Loucy (cell line): ENCODE data around the gene MED14.

Source experiments
- H2AFZ ChIP-seq: fragments of 200-600 bp; sonication (generic); 2 replicates; pipeline ENCODE4 v1.6.0; 2016; ENCODE audit warnings: antibody characterized with exemption, mild to moderate bottlenecking, low read length, moderate library complexity
- H3F3A ChIP-seq: fragments of 200-600 bp; 2 replicates; pipeline ENCODE4 v1.6.0; 2016; ENCODE audit warnings: antibody characterized with exemption, low read depth, mild to moderate bottlenecking
- H3K27me3 ChIP-seq: fragments of 200-600 bp; sonication (generic); 2 replicates; pipeline ENCODE4 v1.6.1; 2014; ENCODE audit warnings: low read length, mild to moderate bottlenecking; ENCODE audit not compliant: insufficient read depth, poor library complexity, severe bottlenecking
- H3K36me3 ChIP-seq: fragments of 200-600 bp; sonication (generic); 2 replicates; pipeline ENCODE4 v1.6.1; 2016; ENCODE audit warnings: low read length; ENCODE audit not compliant: insufficient read depth
- H3K4me1 ChIP-seq: fragments of 200-600 bp; sonication (generic); 2 replicates; pipeline ENCODE4 v1.5.1; 2014; ENCODE audit warnings: low read length, mild to moderate bottlenecking; ENCODE audit not compliant: insufficient read depth, poor library complexity, severe bottlenecking
- H3K4me2 ChIP-seq: fragments of 200-600 bp; sonication (generic); 2 replicates; pipeline ENCODE4 v1.6.0; 2014; ENCODE audit warnings: antibody characterized with exemption, low read length, low read depth, mild to moderate bottlenecking; ENCODE audit not compliant: poor library complexity, severe bottlenecking
- H3K4me3 ChIP-seq: fragments of 200-600 bp; sonication (generic); 2 replicates; pipeline ENCODE4 v1.5.1; 2014; ENCODE audit warnings: low read length, mild to moderate bottlenecking, mixed read lengths; ENCODE audit not compliant: poor library complexity, severe bottlenecking
- H3K79me2 ChIP-seq: fragments of 200-600 bp; sonication (generic); 2 replicates; pipeline ENCODE4 v1.6.1; 2014; ENCODE audit warnings: low read length; ENCODE audit not compliant: insufficient read depth
- H3K9ac ChIP-seq: fragments of 200-600 bp; sonication (generic); 2 replicates; pipeline ENCODE4 v1.6.0; 2014; ENCODE audit warnings: mild to moderate bottlenecking, low read depth, low read length, moderate library complexity; ENCODE audit not compliant: poor library complexity, severe bottlenecking
- H3K9me2 ChIP-seq: fragments of 200-600 bp; sonication (generic); replicated peaks from 2 replicates; pipeline ENCODE4 v1.6.1; 2016; ENCODE audit warnings: low read depth, low read length, mixed read lengths
- H3K9me3 ChIP-seq: fragments of 200-600 bp; sonication (generic); 2 replicates; pipeline ENCODE4 v1.6.1; 2014; ENCODE audit warnings: mild to moderate bottlenecking, antibody characterized with exemption, low read length, low read depth; ENCODE audit not compliant: insufficient read depth
- H4K20me1 ChIP-seq: fragments of 200-600 bp; sonication (generic); 2 replicates; pipeline ENCODE4 v1.6.0; 2014; ENCODE audit warnings: antibody characterized with exemption, low read length, mild to moderate bottlenecking; ENCODE audit not compliant: insufficient read depth, poor library complexity, severe bottlenecking
- EZH2phosphoT487 ChIP-seq: fragments of 200-600 bp; IDR thresholded peaks from 2 replicates; pipeline ENCODE4 v1.6.1; 2018; ENCODE audit warnings: antibody characterized with exemption, mild to moderate bottlenecking, moderate library complexity, borderline replicate concordance
- TF ChIP-seq, protein P1 (sequence below): fragments of 200-600 bp; sonication (generic); conservative IDR thresholded peaks from 2 replicates; pipeline ENCODE4 v1.5.1; 2014; ENCODE audit warnings: mild to moderate bottlenecking, antibody characterized with exemption, low read length

The MED14 gene

DNA sequence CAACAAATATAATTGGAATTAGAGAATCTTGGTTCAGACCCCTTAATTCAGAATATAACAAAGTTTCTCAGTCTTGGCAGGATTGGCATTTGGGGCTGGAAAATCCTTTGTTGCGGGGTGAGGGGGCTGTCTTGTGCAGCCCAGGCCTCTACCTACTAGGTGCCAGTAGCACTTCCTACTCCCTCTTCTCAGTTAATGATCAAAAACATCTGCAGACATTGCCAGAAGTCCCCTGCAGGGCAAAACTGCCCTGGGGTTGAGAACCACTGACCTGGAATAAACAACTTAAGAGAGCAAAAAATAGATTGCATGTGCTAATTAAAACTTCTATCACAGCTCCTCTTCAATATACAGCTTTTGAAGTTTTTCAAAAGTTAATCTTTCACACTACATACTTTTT, 51.2 kb downstream of the MED14 start:
- Histone ChIP-seq H3K4me2 (no peak overlapping the region), H3K79me2 (no peaks in the 10 kb centered on the region), H3K27me3 (no peaks in the 10 kb centered on the region), H3K9me2 (no peaks in the 10 kb centered on the region), H3K4me1 (no peaks in the 10 kb centered on the region), H4K20me1 (no peaks in the 10 kb centered on the region), H3K4me3 (no peak overlapping the region), H3F3A (no peaks in the 10 kb centered on the region), H2AFZ (no peak overlapping the region), H3K36me3 (peaks cover 54% of the 10 kb centered on the region; the same call in 1 of the 2 replicates), H3K9me3 (no peaks in the 10 kb centered on the region), H3K9ac (no peak overlapping the region)
- TF ChIP-seq, protein P1, sequence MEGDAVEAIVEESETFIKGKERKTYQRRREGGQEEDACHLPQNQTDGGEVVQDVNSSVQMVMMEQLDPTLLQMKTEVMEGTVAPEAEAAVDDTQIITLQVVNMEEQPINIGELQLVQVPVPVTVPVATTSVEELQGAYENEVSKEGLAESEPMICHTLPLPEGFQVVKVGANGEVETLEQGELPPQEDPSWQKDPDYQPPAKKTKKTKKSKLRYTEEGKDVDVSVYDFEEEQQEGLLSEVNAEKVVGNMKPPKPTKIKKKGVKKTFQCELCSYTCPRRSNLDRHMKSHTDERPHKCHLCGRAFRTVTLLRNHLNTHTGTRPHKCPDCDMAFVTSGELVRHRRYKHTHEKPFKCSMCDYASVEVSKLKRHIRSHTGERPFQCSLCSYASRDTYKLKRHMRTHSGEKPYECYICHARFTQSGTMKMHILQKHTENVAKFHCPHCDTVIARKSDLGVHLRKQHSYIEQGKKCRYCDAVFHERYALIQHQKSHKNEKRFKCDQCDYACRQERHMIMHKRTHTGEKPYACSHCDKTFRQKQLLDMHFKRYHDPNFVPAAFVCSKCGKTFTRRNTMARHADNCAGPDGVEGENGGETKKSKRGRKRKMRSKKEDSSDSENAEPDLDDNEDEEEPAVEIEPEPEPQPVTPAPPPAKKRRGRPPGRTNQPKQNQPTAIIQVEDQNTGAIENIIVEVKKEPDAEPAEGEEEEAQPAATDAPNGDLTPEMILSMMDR = no peak
- TF ChIP-seq EZH2phosphoT487 = no peak

DNA sequence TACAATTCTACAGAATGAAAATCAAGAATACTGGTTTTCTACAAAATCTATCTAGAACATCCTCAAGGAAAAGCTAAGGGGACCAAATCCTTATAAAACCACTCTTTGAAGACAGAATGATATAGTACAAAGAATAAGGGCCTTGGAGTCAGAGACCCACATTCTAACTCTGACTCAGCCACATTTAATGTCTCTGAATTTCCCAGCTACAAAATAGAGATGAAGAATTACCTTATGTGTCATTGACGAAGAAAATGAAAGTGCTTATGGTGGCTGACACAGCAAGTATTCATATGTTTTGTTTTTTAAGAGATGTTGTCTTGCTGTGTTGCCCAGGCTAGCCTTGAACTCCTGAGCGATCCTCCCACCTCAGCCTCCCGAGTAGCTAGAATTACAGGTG, 52.1 kb downstream of the MED14 start:
- H4K20me1 ChIP-seq = no peaks in the 10 kb centered on the region

DNA sequence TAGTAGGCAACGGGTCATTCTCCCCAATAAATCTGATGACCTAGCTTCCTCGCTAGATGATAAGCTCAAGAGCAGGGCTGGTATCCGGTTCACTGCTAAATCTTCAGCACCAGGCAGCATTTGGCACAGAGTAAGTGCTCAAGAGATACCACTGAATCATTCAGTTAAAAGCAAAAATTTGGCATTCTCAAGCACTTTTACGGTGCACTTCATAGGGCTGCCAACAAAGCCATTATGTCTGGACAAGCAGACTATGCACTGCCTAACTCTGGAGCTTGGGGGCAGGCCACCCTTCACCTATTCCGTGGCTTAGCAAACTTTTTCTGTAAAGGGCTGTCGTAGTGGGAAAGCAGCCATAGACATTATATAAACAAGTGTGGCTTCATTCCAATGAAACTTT, 64.2 kb downstream of the MED14 start:
- H3K4me2 ChIP-seq = no peak overlapping the region
- no peak overlapping the region for H3K9ac ChIP-seq
- H3K4me3 ChIP-seq = no peak overlapping the region
- peaks cover 74% of the 10 kb centered on the region; the same call in 1 of the 2 replicates for H3K36me3 ChIP-seq
- TF ChIP-seq, protein P1 = no peak
- TF ChIP-seq EZH2phosphoT487 = no peak
- H3K79me2 ChIP-seq = no peaks in the 10 kb centered on the region
- no peak overlapping the region for H2AFZ ChIP-seq
- H3K9me3 ChIP-seq = no peaks in the 10 kb centered on the region
- no peaks in the 10 kb centered on the region for H4K20me1 ChIP-seq
- no peaks in the 10 kb centered on the region for H3F3A ChIP-seq
- no peaks in the 10 kb centered on the region for H3K9me2 ChIP-seq
- H3K27me3 ChIP-seq = no peaks in the 10 kb centered on the region
- no peaks in the 10 kb centered on the region for H3K4me1 ChIP-seq

More for the DNA sequence above, 52.1 kb downstream of the MED14 start:
- Histone ChIP-seq H3F3A (no peaks in the 10 kb centered on the region), H3K27me3 (no peaks in the 10 kb centered on the region), H3K9me3 (no peaks in the 10 kb centered on the region), H3K9ac (no peak overlapping the region), H3K9me2 (no peaks in the 10 kb centered on the region), H3K4me1 (no peaks in the 10 kb centered on the region), H3K36me3 (peaks cover 48% of the 10 kb centered on the region; the same call in 1 of the 2 replicates), H2AFZ (no peak overlapping the region), H3K4me2 (no peak overlapping the region), H3K4me3 (no peak overlapping the region), H3K79me2 (no peaks in the 10 kb centered on the region)
- TF ChIP-seq EZH2phosphoT487 = no peak
- TF ChIP-seq, protein P1 = no peak
